MCF 10A (cell line): ENCODE results near the gene SLC4A8. TPM values are rescaled to one million over a fixed set of nuclear protein-coding genes. Genes with fewer than 3 reads are reported as not detected.
A peak's percentile ranks its signal among the peaks of the same experiment; 100 is the strongest.

Experiments used
- BruUV-seq: library from RNA; stranded (reverse); fragments of 400-500 nt; replicated peaks from 2 replicates; lab custom pipeline; 2021; lab: Mats Ljungman, UMichigan
- CTCF ChIA-PET: fragments of 300-600 bp; sonication (Branson Sonifier 250); formaldehyde crosslinking; extraction: SDS; loops from one replicate; lab custom pipeline; 2021; ENCODE audit warnings: antibody characterized with exemption, inconsistent platforms; lab: Yijun Ruan, JAX
- POLR2A ChIA-PET: fragments of 300-600, 350-650 bp; sonication (Branson Sonifier 250); formaldehyde crosslinking; extraction: SDS; loops from one replicate; lab custom pipeline; 2020; ENCODE audit warnings: antibody characterized with exemption, inconsistent platforms; lab: Yijun Ruan, JAX
- DNase-seq: peaks from one replicate; pipeline ENCODE4 v3.0.0-alpha.2; 2018; ENCODE audit not compliant: unreplicated experiment
- H3K27ac Mint-ChIP-seq: one replicate; pipeline ENCODE4 v1.8.0; 2022; ENCODE audit warnings: mild to moderate bottlenecking, low read depth, mixed read lengths; ENCODE audit not compliant: unreplicated experiment
- H3K27me3 Mint-ChIP-seq: one replicate; pipeline ENCODE4 v1.8.0; 2022; ENCODE audit warnings: mixed read lengths; ENCODE audit not compliant: insufficient read depth, unreplicated experiment
- H3K36me3 Mint-ChIP-seq: one replicate; pipeline ENCODE4 v1.8.0; 2022; ENCODE audit warnings: mild to moderate bottlenecking, moderate library complexity, mixed read lengths; ENCODE audit not compliant: insufficient read depth, unreplicated experiment
- H3K4me1 Mint-ChIP-seq: one replicate; pipeline ENCODE4 v1.8.0; 2022; ENCODE audit warnings: mixed read lengths; ENCODE audit not compliant: insufficient read depth, unreplicated experiment
- H3K4me3 Mint-ChIP-seq: one replicate; pipeline ENCODE4 v1.8.0; 2022; ENCODE audit warnings: mild to moderate bottlenecking, moderate library complexity, mixed read lengths; ENCODE audit not compliant: unreplicated experiment
- H3K9me3 Mint-ChIP-seq: one replicate; pipeline ENCODE4 v1.8.0; 2022; ENCODE audit warnings: mixed read lengths; ENCODE audit not compliant: unreplicated experiment
- intact Hi-C: fragments of 100-400 bp; cut with micrococcal nuclease; formaldehyde crosslinking; loops from 2 replicates; pipeline ENCODE4 v1.14.1; 2022
- total RNA-seq: library from RNA; stranded (reverse); gene quantifications from 2 replicates; pipeline ENCODE4 v1.2.3, GENCODE V29; 2022
- TF ChIP-seq, protein P1 (sequence below): fragments of 200-600 bp; IDR thresholded peaks from one replicate; pipeline ENCODE4 v1.8.0; 2022; ENCODE audit warnings: antibody characterized with exemption, mild to moderate bottlenecking; ENCODE audit not compliant: unreplicated experiment

The SLC4A8 gene
- total RNA-seq, 1 experiment from 2014 or later, result 1.1 TPM

DNA sequence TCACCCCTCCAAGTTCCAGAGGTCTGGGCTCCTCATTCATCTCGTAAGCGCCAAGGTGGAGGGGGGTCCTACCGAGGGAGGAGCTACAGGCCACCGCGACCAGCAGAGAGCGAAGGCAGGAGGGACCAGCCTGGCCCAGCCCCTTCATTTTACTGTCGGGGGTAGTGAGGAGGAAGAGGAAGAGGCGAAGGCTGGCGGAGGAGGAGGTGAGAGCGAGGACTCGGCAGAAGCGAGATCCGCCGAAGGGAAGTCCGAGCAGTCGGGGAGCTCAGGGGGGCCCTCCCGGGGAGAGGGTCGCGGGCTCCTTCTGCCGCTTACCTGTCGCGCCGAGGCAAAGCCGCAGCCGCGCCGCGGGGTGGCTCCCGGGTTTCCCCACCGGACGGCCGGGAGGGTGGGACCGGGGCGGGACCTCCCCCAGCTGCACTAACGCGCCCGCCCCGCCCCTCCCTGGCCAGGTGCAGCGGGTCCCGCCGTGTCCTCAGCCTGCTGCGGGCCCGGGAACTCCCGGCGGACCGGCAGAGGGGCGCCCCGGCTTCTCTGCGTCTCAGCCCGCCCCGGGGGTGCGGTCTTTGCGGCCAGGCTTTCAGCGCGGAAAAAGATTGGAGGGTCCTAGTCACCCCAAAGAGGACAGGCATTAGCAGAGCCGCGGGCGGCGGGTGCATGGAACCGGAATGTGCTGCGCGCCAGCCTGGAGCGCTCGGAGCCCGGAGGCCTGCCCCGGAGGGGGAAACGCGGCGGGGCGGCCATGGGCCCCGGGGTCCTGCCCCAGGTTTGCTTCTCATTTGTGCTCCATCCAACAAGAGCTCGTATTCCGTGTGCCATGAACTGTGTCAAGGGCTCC lies 33.1 kb upstream of the SLC4A8 start, which contains the start of gene GALNT6:
GALNT6 (minus strand) TSS at position 124 of the 841 bp plus-strand sequence. CDS start 11,625 bp downstream, outside the sequence.
- TF ChIP-seq, protein P1, sequence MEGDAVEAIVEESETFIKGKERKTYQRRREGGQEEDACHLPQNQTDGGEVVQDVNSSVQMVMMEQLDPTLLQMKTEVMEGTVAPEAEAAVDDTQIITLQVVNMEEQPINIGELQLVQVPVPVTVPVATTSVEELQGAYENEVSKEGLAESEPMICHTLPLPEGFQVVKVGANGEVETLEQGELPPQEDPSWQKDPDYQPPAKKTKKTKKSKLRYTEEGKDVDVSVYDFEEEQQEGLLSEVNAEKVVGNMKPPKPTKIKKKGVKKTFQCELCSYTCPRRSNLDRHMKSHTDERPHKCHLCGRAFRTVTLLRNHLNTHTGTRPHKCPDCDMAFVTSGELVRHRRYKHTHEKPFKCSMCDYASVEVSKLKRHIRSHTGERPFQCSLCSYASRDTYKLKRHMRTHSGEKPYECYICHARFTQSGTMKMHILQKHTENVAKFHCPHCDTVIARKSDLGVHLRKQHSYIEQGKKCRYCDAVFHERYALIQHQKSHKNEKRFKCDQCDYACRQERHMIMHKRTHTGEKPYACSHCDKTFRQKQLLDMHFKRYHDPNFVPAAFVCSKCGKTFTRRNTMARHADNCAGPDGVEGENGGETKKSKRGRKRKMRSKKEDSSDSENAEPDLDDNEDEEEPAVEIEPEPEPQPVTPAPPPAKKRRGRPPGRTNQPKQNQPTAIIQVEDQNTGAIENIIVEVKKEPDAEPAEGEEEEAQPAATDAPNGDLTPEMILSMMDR, result no peak
- H3K4me3 Mint-ChIP-seq, result peak within 1 kb of the TSS; percentile 95
- intact Hi-C loops, result no loop called here
- H3K27me3 Mint-ChIP-seq, result no peaks in the 10 kb centered on the region
- BruUV-seq, result TSS peak; percentile 41
- no peaks in the 10 kb centered on the region for H3K36me3 Mint-ChIP-seq
- peak; percentile 58 for DNase-seq
- H3K9me3 Mint-ChIP-seq, result no peaks in the 10 kb centered on the region
- ChIA-PET CTCF (interaction anchor here (0.6 to 1.3 kb wide), 5 partner anchors 14 to 540 kb away, joined by 3 to 6 read pairs (median 3); no protein-coding TSS in a partner anchor), POLR2A (interaction anchor here (0.6 to 8.0 kb wide), 4 partner anchors 11 to 550 kb away, joined by 3 to 54 read pairs (median 8); no protein-coding TSS in a partner anchor)
- H3K27ac Mint-ChIP-seq, result peak within 1 kb of the TSS; percentile 95
- peaks cover 57% of the 10 kb centered on the region for H3K4me1 Mint-ChIP-seq

DNA sequence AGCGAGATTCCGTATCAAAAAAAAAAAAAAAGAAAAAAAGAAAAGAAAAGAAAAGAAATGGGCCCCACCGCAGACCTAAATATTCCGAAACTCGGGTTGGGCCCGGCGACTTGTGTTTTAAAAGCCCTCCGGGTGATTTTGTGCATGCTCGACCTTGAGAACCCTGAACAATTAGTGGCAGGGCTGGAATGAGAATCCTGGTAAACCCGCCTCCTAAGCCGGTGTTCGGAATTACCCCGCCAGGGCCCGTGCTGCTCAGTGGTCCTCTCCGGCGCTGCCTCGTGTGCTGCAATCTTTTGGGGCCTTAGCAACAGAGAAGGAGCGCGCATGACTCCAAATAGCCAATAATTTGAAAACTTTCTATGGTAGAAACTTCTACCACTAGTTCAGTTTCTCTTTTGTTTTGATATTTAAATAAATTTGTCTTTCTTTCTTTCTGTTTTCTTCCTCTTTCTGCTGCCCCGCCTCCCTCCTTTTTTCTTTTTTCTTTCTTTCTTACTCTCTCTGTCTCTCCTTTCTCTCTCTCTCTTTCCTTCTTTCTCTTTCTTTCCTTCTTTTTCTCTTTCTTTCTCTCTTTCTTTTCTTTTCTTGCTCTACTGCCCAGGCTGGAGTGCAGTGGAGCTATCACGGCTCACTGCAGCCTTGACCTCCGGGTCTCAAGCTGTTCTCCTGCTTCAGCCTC lies 31.9 kb upstream of the SLC4A8 start:
- intact Hi-C loops, result no loop called here
- H3K9me3 Mint-ChIP-seq, result no peaks in the 10 kb centered on the region
- H3K27ac Mint-ChIP-seq, result no peak overlapping the region
- DNase-seq, result no peak
- no peaks in the 10 kb centered on the region for H3K27me3 Mint-ChIP-seq
- ChIA-PET CTCF (interaction anchor here (0.7 to 1.3 kb wide), 4 partner anchors 28 to 432 kb away, joined by 3 to 6 read pairs (median 4); no protein-coding TSS in a partner anchor), POLR2A (interaction anchor here (0.6 to 8.0 kb wide), 3 partner anchors 20 to 549 kb away, joined by 3 to 54 read pairs (median 3); no protein-coding TSS in a partner anchor)
- BruUV-seq, result no TSS peak
- TF ChIP-seq, protein P1, result no peak
- H3K4me3 Mint-ChIP-seq, result peak overlapping the region; percentile 95
- peaks cover 53% of the 10 kb centered on the region for H3K4me1 Mint-ChIP-seq
- no peaks in the 10 kb centered on the region for H3K36me3 Mint-ChIP-seq

DNA sequence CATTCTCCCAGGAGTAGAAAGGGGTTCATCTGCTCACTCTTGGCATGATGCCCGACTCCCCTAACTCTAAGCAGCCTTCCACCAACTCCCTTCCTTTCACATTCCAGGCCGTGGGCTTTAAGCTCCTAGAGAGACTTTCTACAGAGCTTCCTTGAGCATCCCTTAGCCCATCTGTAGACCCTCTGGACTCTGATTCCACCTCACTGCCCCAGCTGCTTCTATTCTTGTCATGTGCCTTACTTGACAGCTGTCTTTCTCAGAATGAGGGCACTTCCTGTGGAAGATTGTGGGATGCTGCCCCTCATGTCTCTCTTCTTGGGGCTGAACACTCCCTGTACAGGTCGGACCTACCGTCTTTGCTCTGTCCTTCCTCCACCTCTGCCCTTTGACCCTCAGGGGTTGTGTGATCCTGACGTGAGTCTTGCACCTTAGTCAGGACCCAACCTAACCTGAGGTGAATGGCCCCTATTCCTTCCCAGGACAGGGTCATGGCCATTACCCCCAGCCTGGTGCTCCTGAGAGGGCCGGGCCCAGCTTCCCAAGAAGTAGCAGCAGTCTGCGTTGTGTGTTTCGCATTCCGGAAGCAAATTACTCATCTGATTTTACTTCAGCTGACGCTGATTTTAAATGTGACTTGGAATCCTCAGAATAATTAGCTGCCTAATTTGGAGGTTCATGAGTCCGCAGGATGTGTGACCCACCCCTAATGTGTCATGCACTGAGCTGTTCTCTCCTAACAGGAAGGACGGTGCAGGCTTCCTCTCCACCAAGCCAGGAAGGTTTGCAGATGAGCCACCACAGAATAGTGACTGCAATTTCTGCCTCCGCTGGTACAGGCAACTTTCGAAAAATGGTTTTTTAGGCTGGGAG lies 30.7 kb upstream of the SLC4A8 start:
- intact Hi-C loops, result no loop called here
- Mint-ChIP-seq H3K9me3 (no peaks in the 10 kb centered on the region), H3K27me3 (no peaks in the 10 kb centered on the region), H3K4me3 (no peak overlapping the region), H3K27ac (no peak overlapping the region), H3K4me1 (peaks cover 41% of the 10 kb centered on the region), H3K36me3 (no peaks in the 10 kb centered on the region)
- TF ChIP-seq, protein P1, result no peak
- peak; percentile 72 for DNase-seq
- POLR2A ChIA-PET, result interaction anchor here (0.5 to 1.5 kb wide), 4 partner anchors 9 to 496 kb away, joined by 3 to 10 read pairs (median 3); no protein-coding TSS in a partner anchor
- BruUV-seq, result TSS peak; percentile 19
- CTCF ChIA-PET, result interaction anchor here (0.6 to 1.1 kb wide), 2 partner anchors 52 to 632 kb away, joined by 3 to 4 read pairs; no protein-coding TSS in a partner anchor
